GM13976 (cell line): Measurements from ENCODE around the gene MSH6.

ENCODE experiments used
- DNase-seq: peaks from one replicate; pipeline ENCODE4 v3.0.0; 2012; ENCODE audit warnings: low spot score
- in situ Hi-C: fragments of 300-500 bp; cut with MboI; formaldehyde crosslinking; loops from one replicate; pipeline ENCODE4 v1.12.0; 2022; ENCODE audit warnings: low sequenced_read_pairs, mixed read lengths, inconsistent platforms; ENCODE audit not compliant: unreplicated experiment
- TF ChIP-seq, protein P1 (sequence below): IDR thresholded peaks from 2 replicates; pipeline ENCODE4 v1.5.1; 2012; ENCODE audit warnings: borderline replicate concordance, mild to moderate bottlenecking; ENCODE audit not compliant: insufficient read depth; ENCODE audit errors: extremely low read depth, missing control alignments, control extremely low read depth

Gene MSH6, protein sequence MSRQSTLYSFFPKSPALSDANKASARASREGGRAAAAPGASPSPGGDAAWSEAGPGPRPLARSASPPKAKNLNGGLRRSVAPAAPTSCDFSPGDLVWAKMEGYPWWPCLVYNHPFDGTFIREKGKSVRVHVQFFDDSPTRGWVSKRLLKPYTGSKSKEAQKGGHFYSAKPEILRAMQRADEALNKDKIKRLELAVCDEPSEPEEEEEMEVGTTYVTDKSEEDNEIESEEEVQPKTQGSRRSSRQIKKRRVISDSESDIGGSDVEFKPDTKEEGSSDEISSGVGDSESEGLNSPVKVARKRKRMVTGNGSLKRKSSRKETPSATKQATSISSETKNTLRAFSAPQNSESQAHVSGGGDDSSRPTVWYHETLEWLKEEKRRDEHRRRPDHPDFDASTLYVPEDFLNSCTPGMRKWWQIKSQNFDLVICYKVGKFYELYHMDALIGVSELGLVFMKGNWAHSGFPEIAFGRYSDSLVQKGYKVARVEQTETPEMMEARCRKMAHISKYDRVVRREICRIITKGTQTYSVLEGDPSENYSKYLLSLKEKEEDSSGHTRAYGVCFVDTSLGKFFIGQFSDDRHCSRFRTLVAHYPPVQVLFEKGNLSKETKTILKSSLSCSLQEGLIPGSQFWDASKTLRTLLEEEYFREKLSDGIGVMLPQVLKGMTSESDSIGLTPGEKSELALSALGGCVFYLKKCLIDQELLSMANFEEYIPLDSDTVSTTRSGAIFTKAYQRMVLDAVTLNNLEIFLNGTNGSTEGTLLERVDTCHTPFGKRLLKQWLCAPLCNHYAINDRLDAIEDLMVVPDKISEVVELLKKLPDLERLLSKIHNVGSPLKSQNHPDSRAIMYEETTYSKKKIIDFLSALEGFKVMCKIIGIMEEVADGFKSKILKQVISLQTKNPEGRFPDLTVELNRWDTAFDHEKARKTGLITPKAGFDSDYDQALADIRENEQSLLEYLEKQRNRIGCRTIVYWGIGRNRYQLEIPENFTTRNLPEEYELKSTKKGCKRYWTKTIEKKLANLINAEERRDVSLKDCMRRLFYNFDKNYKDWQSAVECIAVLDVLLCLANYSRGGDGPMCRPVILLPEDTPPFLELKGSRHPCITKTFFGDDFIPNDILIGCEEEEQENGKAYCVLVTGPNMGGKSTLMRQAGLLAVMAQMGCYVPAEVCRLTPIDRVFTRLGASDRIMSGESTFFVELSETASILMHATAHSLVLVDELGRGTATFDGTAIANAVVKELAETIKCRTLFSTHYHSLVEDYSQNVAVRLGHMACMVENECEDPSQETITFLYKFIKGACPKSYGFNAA (N-terminal part only)

DNA sequence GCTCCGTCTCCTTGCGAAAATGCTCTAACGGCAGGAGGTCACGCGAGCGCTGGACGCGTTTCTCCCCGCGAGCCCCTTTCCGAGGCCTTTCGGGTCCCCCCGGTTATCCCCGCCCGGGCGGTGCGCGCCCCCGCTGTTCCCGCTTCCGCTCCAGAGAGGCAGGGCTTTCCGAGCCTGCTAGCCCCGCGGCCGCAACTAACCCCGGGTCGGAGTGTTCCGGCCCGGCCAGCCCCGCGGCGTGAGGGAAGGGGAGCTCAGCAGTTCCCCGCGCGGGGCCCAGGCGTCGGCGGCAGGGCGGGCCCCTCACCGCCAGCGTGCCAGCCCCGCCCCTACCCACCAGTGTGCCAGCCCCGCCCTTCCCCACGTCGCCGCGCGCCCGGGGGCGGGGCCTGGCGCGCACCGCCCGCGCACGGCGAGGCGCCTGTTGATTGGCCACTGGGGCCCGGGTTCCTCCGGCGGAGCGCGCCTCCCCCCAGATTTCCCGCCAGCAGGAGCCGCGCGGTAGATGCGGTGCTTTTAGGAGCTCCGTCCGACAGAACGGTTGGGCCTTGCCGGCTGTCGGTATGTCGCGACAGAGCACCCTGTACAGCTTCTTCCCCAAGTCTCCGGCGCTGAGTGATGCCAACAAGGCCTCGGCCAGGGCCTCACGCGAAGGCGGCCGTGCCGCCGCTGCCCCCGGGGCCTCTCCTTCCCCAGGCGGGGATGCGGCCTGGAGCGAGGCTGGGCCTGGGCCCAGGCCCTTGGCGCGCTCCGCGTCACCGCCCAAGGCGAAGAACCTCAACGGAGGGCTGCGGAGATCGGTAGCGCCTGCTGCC lies at the start of gene MSH6:
TSS of gene MSH6 (plus strand) at position 475 of the 815 bp plus-strand sequence. CDS start at position 564, 89 bp downstream.
- DNase-seq = peak; percentile 97
- in situ Hi-C loops = no loop called here
- TF ChIP-seq, protein P1, sequence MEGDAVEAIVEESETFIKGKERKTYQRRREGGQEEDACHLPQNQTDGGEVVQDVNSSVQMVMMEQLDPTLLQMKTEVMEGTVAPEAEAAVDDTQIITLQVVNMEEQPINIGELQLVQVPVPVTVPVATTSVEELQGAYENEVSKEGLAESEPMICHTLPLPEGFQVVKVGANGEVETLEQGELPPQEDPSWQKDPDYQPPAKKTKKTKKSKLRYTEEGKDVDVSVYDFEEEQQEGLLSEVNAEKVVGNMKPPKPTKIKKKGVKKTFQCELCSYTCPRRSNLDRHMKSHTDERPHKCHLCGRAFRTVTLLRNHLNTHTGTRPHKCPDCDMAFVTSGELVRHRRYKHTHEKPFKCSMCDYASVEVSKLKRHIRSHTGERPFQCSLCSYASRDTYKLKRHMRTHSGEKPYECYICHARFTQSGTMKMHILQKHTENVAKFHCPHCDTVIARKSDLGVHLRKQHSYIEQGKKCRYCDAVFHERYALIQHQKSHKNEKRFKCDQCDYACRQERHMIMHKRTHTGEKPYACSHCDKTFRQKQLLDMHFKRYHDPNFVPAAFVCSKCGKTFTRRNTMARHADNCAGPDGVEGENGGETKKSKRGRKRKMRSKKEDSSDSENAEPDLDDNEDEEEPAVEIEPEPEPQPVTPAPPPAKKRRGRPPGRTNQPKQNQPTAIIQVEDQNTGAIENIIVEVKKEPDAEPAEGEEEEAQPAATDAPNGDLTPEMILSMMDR = no peak

DNA sequence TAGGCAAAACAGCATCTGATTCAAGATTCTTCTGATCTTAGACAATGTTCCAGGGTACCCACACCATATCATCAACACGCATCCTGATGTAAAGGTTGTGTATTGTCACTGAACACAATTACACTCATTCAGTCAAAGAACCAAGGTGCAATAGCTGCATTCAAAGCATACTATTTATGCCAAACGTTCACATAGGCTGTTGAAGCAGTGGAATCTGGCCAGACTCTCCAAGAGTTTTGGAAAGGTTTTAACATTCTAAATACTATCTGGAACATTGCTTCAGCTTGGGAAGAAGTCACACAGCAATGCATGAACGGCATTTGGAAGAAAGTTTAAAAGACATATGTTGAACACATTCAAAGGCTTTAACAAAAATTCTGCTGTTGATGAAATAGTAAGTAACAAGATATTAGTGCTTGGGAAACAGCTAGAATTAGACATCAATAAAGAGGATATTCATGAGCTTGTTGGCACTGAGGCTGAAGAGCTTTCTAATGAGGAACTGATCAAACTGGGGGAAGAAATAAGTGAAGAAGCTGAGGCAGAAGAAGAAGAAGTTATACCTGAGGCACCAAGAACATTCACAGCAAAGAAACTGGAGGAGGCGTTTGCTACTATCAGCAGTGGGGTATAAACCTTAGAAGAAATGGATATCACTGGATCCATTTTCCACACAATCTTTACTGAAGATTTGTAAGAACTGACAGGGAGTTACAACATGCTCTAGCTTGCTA lies 47.6 kb upstream of the MSH6 start:
- in situ Hi-C loops = no loop called here
- no peak for DNase-seq

DNA sequence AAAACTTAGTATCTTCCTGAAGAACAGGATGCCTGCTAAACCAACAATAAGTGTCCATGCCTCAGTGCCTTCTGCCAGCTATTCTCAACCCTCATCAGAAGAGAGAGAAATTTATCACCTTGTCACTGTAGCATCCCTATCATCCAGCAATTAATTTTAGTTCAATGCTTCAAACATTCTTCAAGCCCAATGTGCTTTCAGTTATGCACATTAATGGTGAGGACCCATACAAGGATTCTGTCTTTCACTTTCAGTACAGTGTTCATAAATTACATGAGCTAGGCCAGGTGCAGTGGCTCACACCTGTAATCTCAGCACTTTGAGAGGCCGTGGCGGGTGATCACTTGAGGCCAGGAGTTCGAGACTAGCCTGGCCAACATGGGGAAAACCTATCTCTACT lies 47.0 kb upstream of the MSH6 start:
- no peak for DNase-seq
- TF ChIP-seq, protein P1 = no peak
- in situ Hi-C loops = no loop called here

More for the DNA sequence above, 47.6 kb upstream of the MSH6 start:
- TF ChIP-seq, protein P1 = no peak

DNA sequence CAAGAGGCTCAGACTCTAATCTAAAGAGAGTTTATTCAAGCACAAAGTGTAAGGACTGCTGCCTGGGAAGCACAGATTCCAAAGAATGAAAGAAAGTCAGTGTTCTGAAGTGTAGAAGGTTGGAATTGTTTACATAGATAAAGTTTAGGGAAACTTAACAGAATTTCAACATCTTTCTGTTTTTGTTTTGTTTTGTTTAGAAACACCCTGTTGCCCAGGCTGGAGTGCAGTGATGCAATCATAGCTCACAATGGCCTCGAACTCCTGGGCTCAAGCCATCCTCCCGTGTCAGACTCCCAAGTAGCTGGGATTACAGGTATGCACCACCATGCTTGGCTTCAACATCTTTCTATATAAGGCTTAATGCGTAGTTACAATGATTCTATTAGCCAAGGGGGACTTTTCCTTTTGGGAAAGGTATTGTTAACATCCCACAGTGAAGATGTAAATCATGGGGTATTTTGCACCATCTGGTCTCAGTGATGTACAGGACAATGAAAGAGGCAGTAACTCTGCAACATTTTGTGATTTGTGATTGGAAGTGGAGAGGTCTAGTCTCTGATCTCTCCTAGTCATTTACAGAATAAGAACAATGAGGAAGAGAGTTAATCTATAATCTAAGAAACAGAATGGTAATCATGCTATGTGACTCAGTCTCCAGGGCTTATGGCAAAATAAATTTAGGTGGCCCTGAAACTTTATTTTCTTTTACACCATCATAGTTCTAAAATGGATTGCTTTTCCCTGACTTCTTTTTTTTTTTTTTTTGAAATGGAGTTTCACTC lies 45.6 kb upstream of the MSH6 start:
- DNase-seq = no peak
- in situ Hi-C loops = no loop called here
- TF ChIP-seq, protein P1 = no peak

DNA sequence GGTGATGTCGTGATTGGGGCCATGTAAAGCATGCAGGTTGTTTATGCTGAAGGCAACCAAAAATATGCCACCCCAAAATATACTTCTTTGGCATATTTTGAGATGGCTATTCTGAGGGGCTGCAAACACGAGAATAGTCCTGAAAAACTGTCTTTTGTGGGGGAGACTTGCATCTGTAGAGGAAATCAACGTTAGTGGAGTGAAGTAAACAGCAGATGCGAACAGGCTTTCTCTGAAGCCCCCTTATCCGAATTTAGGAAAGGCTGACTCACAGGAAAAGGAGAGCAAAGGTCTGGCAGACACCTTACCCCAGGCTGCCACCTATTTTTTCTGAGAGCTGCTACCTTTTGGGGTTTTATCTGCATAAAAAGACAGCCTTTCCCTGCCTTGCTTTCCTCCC lies 44.6 kb upstream of the MSH6 start:
- in situ Hi-C loops = no loop called here
- DNase-seq = no peak
- TF ChIP-seq, protein P1 = no peak
